ENCODE measurements around the gene NRTN.

DNA sequence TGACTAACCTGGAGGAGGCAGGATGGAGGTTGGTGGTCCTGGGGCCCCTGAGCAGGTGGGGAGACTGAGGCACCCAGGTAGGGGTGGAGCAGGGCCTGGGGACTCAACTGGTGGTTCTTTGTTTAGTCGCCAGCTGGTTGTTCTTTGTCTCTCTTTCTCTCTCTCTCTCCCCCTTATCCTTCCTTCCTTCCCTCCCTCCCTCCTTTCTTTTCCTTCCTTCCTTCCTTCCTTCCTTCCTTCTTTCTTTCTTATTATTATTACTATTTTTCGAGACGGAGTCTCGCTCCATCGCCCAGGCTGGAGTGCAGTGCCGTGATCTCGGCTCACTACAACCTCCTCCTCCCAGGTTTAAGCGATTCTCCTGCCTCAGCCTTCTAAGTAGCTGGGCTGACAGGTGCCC lies 6.6 kb upstream of the NRTN start:
- TF ChIP-seq, protein P1, sequence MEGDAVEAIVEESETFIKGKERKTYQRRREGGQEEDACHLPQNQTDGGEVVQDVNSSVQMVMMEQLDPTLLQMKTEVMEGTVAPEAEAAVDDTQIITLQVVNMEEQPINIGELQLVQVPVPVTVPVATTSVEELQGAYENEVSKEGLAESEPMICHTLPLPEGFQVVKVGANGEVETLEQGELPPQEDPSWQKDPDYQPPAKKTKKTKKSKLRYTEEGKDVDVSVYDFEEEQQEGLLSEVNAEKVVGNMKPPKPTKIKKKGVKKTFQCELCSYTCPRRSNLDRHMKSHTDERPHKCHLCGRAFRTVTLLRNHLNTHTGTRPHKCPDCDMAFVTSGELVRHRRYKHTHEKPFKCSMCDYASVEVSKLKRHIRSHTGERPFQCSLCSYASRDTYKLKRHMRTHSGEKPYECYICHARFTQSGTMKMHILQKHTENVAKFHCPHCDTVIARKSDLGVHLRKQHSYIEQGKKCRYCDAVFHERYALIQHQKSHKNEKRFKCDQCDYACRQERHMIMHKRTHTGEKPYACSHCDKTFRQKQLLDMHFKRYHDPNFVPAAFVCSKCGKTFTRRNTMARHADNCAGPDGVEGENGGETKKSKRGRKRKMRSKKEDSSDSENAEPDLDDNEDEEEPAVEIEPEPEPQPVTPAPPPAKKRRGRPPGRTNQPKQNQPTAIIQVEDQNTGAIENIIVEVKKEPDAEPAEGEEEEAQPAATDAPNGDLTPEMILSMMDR (optimal IDR thresholded peaks at IDR 0.05 in 1 of 3, IDR thresholded peaks at IDR 0.05 in 1 of 3, conservative IDR thresholded peaks at IDR 0.05 in 1 of 3; ENCODE audit: extremely low read depth in 1 of 3, insufficient read depth in 2 of 3, low read length in 3 of 3) = no peak
- TF ChIP-seq EZH2 (IDR thresholded peaks at IDR 0.05; ENCODE audit: low read length) = no peak

Measured in keratinocyte (primary cell).